SK-N-MC (cell line): ENCODE data around the gene PPP6R3.

ENCODE experiments used
- DNase-seq: peaks from one replicate; pipeline ENCODE4 v3.0.0-alpha.2; 2011; ENCODE audit warnings: low read depth, low spot score
- H3K27ac ChIP-seq: fragments of 200-600 bp; sonication (generic); 2 replicates; pipeline ENCODE4 v1.5.1; 2016; ENCODE audit warnings: mixed run types
- H3K36me3 ChIP-seq: fragments of 200-600 bp; sonication (generic); 2 replicates; pipeline ENCODE4 v1.6.1; 2017; ENCODE audit warnings: antibody characterized with exemption, low read length, mixed read lengths; ENCODE audit not compliant: insufficient read depth
- H3K4me3 ChIP-seq: fragments of 200-600 bp; sonication (generic); 2 replicates; pipeline ENCODE4 v1.5.1; 2016
- H3K9ac ChIP-seq: fragments of 200-600 bp; sonication (generic); 2 replicates; pipeline ENCODE4 v1.8.0; 2017; ENCODE audit warnings: mixed run types, mixed read lengths; ENCODE audit not compliant: insufficient read length
- H3K9me3 ChIP-seq: fragments of 200-600 bp; sonication (generic); 2 replicates; pipeline ENCODE4 v1.6.1; 2017; ENCODE audit warnings: low read depth, mild to moderate bottlenecking, antibody characterized with exemption, low read length, moderate library complexity, mixed read lengths
- EZH2 ChIP-seq: fragments of 200-600 bp; sonication (generic); IDR thresholded peaks from one replicate; pipeline ENCODE4 v1.6.1; 2017; ENCODE audit warnings: antibody characterized with exemption
- FOXP2 ChIP-seq: optimal IDR thresholded peaks from 2 replicates; pipeline ENCODE3; 2011; ENCODE audit warnings: mild to moderate bottlenecking, moderate library complexity; ENCODE audit not compliant: insufficient read depth; ENCODE audit errors: extremely low read length, control extremely low read depth
- POLR2AphosphoS5 ChIP-seq: IDR thresholded peaks from 2 replicates; pipeline ENCODE4 v1.6.1; 2012; ENCODE audit warnings: mild to moderate bottlenecking, low read depth, low read length, borderline replicate concordance

Gene PPP6R3

DNA sequence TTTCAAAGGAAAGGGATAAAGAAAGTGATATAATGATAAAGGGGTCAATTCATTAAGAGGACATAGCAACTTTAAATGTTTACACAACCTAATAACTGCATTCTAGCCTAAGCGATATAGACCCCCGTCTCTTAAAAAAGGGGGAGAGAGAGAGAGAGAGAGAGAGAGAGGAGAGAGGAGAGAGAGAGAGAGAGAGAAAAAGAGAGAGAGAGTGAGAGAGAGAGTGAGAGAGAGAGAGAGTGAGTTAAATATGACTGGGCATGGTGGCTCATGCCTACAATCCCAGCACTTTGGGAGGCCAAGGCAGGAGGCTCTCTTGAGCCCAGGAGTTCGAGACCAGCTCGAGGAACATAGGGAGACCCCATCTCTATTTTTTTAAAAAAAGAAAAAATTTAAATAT is 133.6 kb downstream of the PPP6R3 start:
- Histone ChIP-seq H3K36me3 (peaks cover 92% of the 10 kb centered on the region), H3K27ac (no peak overlapping the region), H3K9me3 (no peaks in the 10 kb centered on the region), H3K4me3 (no peak overlapping the region), H3K9ac (no peak overlapping the region)
- DNase-seq = no peak
- TF ChIP-seq FOXP2 (no peak), EZH2 (no peak), POLR2AphosphoS5 (no peak)

DNA sequence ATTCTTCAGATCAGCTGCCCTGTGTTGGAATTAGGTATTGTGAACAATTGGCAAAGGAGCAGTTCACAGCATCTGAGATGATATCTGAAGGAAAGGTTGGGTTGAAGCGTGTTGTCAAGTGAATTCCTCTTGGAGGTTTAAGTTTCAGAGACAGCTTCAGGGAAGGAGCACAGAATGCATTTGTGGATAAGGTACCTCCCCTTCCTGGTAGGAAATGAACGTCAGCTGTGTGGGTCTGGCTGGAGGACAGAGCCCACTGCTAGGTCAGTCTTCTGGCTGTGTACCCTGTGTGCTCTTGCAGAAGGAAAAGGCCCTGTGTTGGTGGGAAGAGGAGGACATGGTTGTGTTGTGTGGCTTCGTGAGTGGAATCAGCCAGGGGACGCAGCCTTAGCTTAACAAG is 135.7 kb downstream of the PPP6R3 start:
- Histone ChIP-seq H3K4me3 (no peak overlapping the region), H3K27ac (no peak overlapping the region), H3K36me3 (peaks cover 90% of the 10 kb centered on the region), H3K9me3 (no peaks in the 10 kb centered on the region), H3K9ac (no peak overlapping the region)
- TF ChIP-seq FOXP2 (no peak), POLR2AphosphoS5 (no peak), EZH2 (no peak)
- no peak for DNase-seq

DNA sequence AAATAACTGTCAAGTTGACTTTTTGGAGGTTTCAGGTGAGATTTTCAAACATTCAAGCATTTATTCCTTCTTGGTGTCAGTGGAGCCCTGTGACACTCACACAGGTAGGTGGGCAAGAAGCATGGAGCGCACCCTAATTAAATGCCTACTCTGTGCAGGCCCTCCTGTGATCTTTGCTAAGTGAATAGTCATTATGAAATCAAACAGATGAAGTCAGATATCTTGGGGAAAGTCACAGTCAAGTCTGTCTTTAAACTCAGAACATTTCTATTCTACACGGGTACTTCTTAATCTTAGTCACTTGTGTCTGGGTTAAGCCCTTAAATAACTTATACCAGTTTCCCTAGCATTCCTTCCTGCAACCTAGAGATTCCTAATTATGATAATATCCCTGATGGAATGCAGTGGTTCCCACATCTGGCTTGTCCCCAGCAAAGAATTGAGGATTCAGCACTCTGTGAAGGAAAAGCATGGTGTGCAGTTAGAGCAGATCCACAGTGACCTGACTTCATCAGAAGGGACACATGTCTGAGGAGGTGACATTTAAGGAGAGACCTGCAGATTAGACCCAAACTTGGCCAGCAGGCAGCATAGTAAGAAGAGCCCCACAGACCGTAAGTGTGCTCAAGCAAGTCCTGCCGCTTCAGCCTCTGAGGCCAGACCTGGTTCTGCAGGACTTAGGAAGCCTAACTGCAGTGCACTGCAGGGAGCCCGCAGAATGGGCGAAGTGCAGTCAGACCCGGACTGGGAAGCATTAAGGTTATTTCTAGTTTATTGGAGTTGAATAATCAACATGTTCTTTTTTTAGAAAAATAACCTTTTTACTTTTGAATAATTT is 138.5 kb downstream of the PPP6R3 start:
- H3K36me3 ChIP-seq = peaks cover 91% of the 10 kb centered on the region
- H3K9me3 ChIP-seq = no peaks in the 10 kb centered on the region
- DNase-seq = peak; percentile 35
- H3K9ac ChIP-seq = no peak overlapping the region
- TF ChIP-seq EZH2 (no peak), FOXP2 (no peak), POLR2AphosphoS5 (no peak)
- H3K4me3 ChIP-seq = peak overlapping the region; percentile 29; the same call in 1 of the 2 replicates
- H3K27ac ChIP-seq = peak overlapping the region; percentile 51

DNA sequence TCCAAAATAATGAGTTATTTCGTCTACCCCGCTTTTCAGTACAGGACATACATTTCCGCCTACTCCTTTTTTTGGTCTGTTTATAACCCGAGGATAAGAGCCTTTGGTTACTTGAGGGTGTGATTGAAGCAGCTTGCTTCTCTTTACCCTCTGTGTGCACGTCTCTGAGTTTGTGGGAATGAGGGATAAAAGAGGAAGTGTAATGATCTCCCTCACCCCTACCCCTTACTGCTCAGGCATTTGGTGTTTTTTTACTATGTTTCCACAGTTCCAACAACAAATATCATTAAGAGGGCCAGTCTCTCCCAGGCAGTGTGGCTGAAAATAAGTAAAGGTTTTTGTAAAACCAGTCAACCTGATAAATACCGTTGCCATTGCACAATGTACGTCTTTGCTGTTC is 140.6 kb downstream of the PPP6R3 start:
- Histone ChIP-seq H3K36me3 (peaks cover 96% of the 10 kb centered on the region), H3K4me3 (no peak overlapping the region)
- DNase-seq = no peak

DNA sequence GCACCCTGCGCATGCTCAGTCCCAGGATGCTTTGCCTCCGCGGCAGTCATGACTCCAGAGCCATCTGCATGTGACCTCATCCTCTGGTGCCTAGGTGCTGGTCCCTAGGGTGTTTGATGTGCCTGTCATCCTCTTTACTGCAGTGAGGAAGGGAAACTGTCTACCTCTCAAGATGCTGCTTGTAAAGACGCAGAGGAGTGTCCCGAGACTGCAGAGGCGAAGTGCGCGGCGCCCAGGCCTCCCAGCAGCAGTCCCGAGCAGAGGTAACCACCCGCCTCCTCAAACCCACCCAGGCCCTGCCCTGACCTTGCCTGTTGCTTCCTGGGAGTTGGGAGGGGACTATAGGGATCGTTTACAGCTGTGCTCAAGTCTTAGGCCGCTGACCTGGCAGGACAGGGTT is 149.2 kb downstream of the PPP6R3 start:
- Histone ChIP-seq H3K9me3 (no peaks in the 10 kb centered on the region), H3K27ac (no peak overlapping the region), H3K9ac (no peak overlapping the region), H3K4me3 (no peak overlapping the region), H3K36me3 (peaks cover 99% of the 10 kb centered on the region)
- TF ChIP-seq POLR2AphosphoS5 (no peak), FOXP2 (no peak), EZH2 (no peak)
- DNase-seq = no peak

More for the DNA sequence above, 140.6 kb downstream of the PPP6R3 start:
- Histone ChIP-seq H3K9me3 (no peaks in the 10 kb centered on the region), H3K27ac (no peak overlapping the region), H3K9ac (no peak overlapping the region)
- TF ChIP-seq EZH2 (no peak), FOXP2 (no peak), POLR2AphosphoS5 (no peak)

DNA sequence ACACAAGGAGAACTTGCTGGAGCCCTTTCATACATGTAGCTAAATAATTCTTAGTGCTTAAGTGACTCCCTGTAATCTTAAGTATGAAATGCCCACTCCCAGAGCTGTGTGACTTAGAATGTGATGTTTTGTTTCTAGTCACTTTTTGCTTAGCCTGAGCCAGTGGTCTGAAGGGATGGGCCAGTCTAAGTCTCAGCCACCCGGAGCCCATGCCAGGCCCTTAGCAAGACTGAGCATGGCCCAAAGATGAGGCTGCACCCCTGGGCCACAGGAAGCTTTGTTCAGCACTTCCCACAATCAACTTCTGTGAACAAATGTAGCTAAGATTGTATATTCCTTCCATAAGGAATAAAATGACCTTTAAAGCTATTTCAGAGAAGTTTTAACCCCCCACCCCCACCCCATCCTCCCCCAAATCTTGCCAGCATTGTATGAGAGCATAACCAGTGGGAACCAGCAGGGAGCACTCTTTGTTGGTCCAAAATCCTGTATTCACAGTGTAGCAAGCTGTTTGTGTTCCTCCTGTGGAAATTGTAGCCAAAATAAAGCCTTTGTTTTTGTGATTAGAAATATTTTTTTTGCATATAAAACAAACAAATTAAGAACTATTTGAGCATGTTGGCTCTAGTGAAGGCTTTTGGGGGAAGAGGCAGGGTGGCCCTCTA is 150.0 kb downstream of the PPP6R3 start:
- H3K36me3 ChIP-seq = peaks cover 99% of the 10 kb centered on the region
- H3K9ac ChIP-seq = no peak overlapping the region
- no peak overlapping the region for H3K27ac ChIP-seq
- no peak for TF ChIP-seq FOXP2
- no peak for DNase-seq
- H3K4me3 ChIP-seq = no peak overlapping the region
- no peaks in the 10 kb centered on the region for H3K9me3 ChIP-seq

DNA sequence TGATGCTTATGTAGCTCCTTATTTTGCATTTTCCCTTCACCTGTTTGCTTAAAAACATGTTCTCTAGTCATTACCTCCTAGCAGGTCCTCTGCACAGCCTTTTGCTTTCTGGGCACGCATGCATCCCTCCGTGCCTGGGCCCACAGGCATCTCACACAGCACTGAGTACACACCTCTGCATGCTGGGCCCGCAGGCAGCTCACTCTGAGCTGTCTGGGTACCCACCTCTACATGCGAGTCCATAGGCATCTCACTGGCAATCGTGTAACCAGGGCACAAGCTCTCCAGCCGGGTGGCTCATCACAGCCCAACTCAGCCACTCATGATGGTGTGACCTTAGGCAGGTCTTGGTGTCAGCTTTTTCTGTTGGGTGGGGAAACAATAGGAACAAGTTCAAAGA is 155.1 kb downstream of the PPP6R3 start:
- no peak for DNase-seq
- TF ChIP-seq POLR2AphosphoS5 (no peak), EZH2 (no peak), FOXP2 (no peak)
- H3K36me3 ChIP-seq = peaks cover 61% of the 10 kb centered on the region
- no peaks in the 10 kb centered on the region for H3K9me3 ChIP-seq
- no peak overlapping the region for H3K9ac ChIP-seq
- H3K4me3 ChIP-seq = no peak overlapping the region
- no peak overlapping the region for H3K27ac ChIP-seq

DNA sequence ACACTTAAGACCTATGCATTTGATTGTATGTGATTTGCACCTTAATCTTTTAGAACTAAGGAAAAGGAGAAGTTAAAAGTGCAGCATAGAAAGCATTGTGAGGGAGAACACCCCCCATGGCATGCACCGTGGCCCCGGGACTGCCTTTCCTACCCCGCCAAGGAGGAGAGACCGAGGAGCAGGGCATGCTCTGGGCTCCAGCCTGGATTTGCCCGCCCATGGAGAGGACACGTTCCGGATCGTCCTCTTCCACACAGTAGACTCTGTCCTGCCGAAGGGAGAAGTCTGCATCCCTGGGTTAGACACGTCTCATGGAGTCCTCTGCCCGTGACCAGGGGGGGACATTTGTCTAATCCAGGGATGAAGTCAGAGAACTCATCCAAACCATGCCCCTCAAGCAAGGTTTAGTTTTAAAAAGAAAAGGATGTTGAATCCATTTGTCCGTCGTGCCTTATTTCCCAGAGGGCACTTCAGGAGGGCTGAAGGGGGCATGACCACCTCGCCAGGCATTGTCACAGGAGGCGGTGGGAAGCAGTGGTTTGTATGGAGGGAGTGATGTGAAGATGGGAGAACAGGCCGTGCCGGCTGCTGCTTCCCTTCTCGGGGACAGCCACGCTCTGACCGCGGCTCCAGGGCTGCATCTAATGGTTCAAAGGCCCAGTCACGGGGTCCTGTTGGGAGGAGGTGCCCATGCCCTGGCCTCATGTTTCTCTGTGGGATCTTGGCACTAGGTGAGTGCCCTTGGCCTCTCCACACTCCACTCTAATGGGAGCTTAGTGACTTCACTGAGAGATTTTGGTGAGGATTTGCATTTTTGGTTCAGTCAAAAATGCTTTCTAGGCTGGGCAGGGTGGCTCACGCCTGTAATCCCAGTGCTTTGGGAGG is 157.6 kb downstream of the PPP6R3 start:
- no peak for TF ChIP-seq EZH2
- no peak for TF ChIP-seq FOXP2
- TF ChIP-seq POLR2AphosphoS5 = no peak
- H3K9ac ChIP-seq = no peak overlapping the region
- no peaks in the 10 kb centered on the region for H3K9me3 ChIP-seq
- H3K27ac ChIP-seq = no peak overlapping the region
- peaks cover 37% of the 10 kb centered on the region for H3K36me3 ChIP-seq
- H3K4me3 ChIP-seq = no peak overlapping the region
- no peak for DNase-seq
